Posterior vena cava (tissue), 2 donors: ENCODE results near the gene GFRA4. TPM values are rescaled to one million over a fixed set of nuclear protein-coding genes. Genes with fewer than 3 reads are reported as not detected.
"Not testable (repeated sequence)": the region's sequence is repeated elsewhere in the genome, so short reads cannot be mapped to it uniquely, and the experiment has no call there.

ENCODE experiments used
- DNase-seq: peaks from one replicate; pipeline ENCODE4 v3.0.0-alpha.2; 2020; ENCODE audit warnings: low spot score
- intact Hi-C, 2 donors: fragments of 100-400 bp; cut with DNase I; formaldehyde crosslinking; loops; one replicate each; pipeline versions ENCODE4 v1.14.1 to v1.14.2; 2022 to 2023
- total RNA-seq, 2 donors: library from RNA; stranded (reverse); fragmentation: NEBNext Ultra II Directional; extraction: Animal tissue kit (Norgen Biotek cat#: 25700); gene quantifications; one replicate each; pipeline ENCODE4 v1.2.1, GENCODE V29; 2021
- donor health status: DM: yes; HTN: yes; CAD: no.
- donor health status: DM: yes; HTN: yes; CAD: no.

GFRA4 gene
- total RNA-seq, 2 donors from 2014 or later, result not detected

GRCh38 chr20:3635346-3635745 lies 27.9 kb downstream of the GFRA4 start:
- intact Hi-C loops, result no loop called here
- DNase-seq, result no peak

GRCh38 chr20:3633913-3634478 lies 29.2 kb downstream of the GFRA4 start:
- intact Hi-C loops, result no loop called here
- DNase-seq, result no peak

- DNase-seq, result no peak
- intact Hi-C loops, result no loop called here
These were observed 30.7 kb downstream of the GFRA4 start for GRCh38 chr20:3632311-3633004.

GRCh38 chr20:3631534-3631933 lies 31.7 kb downstream of the GFRA4 start:
- no peak for DNase-seq
- intact Hi-C loops, result no loop called here

GRCh38 chr20:3630429-3630828 lies 32.8 kb downstream of the GFRA4 start:
- no peak for DNase-seq
- intact Hi-C loops, result no loop called here

- intact Hi-C loops, result no loop called here
- DNase-seq, result no peak
These were observed 33.3 kb downstream of the GFRA4 start for GRCh38 chr20:3629893-3630292.

- DNase-seq, result no peak
- intact Hi-C loops, result no loop called here
These were observed 34.5 kb downstream of the GFRA4 start for GRCh38 chr20:3628502-3629314.

- DNase-seq, result no peak
- intact Hi-C loops, result no loop called here
These were observed 35.7 kb downstream of the GFRA4 start for GRCh38 chr20:3627476-3627875.

GRCh38 chr20:3622406-3622805 lies 40.8 kb downstream of the GFRA4 start:
- DNase-seq, result no peak
- intact Hi-C loops, result no loop called here

- intact Hi-C loops, result no loop called here
- DNase-seq, result no peak
These were observed 42.1 kb downstream of the GFRA4 start for GRCh38 chr20:3621111-3621510.

GRCh38 chr20:3616250-3616649 lies 46.9 kb downstream of the GFRA4 start:
- DNase-seq, result no peak
- intact Hi-C loops, result no loop called here

GRCh38 chr20:3615171-3615840 lies 47.9 kb downstream of the GFRA4 start:
- DNase-seq, intact Hi-C loops: not testable (repeated sequence)

GRCh38 chr20:3614466-3614865 lies 48.7 kb downstream of the GFRA4 start:
- DNase-seq, result no peak
- intact Hi-C loops, result loop anchor here in 1 of 2 donors (5.0 kb wide), 1 partner anchor 862 kb away; no protein-coding TSS in a partner anchor

- no peak for DNase-seq
- intact Hi-C loops, result loop anchor here in 1 of 2 donors (5.0 kb wide), 1 partner anchor 862 kb away; no protein-coding TSS in a partner anchor
These were observed 49.3 kb downstream of the GFRA4 start for GRCh38 chr20:3613821-3614440.

- DNase-seq, result no peak
- intact Hi-C loops, result loop anchor here in 1 of 2 donors (5.0 kb wide), 1 partner anchor 861 kb away; no protein-coding TSS in a partner anchor
These were observed 50.2 kb downstream of the GFRA4 start for GRCh38 chr20:3612795-3613572.

GRCh38 chr20:3611901-3612300 lies 51.3 kb downstream of the GFRA4 start:
- intact Hi-C loops, result loop anchor here in 1 of 2 donors (5.0 kb wide), 1 partner anchor 860 kb away; no protein-coding TSS in a partner anchor
- DNase-seq, result no peak
